ENCODE measurements around the gene SLC38A10. TPM values are rescaled to one million over a fixed set of nuclear protein-coding genes. Genes with fewer than 3 reads are reported as not detected.

SLC38A10 gene
- total and polyA plus RNA-seq, 8 donors: 72.8 to 190 (median 96.9) TPM

DNA sequence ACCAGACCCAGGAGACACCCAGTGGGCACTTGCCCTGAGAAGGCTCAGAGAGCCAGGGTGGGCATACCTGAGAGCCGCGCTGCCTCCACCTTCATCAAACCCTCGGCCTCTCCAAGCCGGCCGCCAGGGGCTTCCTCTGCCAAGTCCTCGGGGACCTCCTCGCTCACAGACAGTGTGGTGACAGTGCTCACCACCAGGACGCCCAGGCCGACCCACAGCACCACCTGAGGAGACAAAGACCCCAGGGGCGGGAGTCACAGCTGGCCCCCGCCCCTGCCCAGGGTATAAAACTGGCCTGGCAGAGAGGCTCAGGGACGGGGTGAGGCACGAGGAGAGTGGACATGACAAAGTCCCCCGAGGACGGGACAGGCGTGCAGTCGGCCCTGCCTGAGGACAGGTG lies 34.9 kb downstream of the SLC38A10 start:
- no peaks in the 10 kb centered on the region for H3K9me3 ChIP-seq
- 92 to 93% methylated on average over 17 of the region's 17 CpGs for WGBS, 2 donors
- no peak for TF ChIP-seq CTCF (IDR thresholded peaks at IDR 0.05)
- ATAC-seq: no peak
- H3K36me3 ChIP-seq: peaks cover 0 to 71% (median 47%) of the 10 kb centered on the region in 3 donors
- no peaks in the 10 kb centered on the region for H3K27me3 ChIP-seq
- no peak overlapping the region for H3K4me3 ChIP-seq
- no peaks in the 10 kb centered on the region for H3K4me1 ChIP-seq
- intact Hi-C loops (cut with DNase I): no loop called here
- DNase-seq: peak in 1 of 6 donors; percentile 71
- no peak for FAIRE-seq
- no peak overlapping the region for H3K27ac ChIP-seq

GRCh38 chr17:81259058-81259605 lies 36.0 kb downstream of the SLC38A10 start:
- Histone ChIP-seq H3K4me1 (no peaks in the 10 kb centered on the region), H3K27ac (no peak overlapping the region), H3K9me3 (no peaks in the 10 kb centered on the region), H3K27me3 (no peaks in the 10 kb centered on the region), H3K4me3 (no peak overlapping the region), H3K36me3 (peaks cover 0 to 61% (median 41%) of the 10 kb centered on the region in 3 donors)
- no peak for FAIRE-seq
- 87 to 92% methylated on average over 22 to 23 of the region's 23 CpGs for WGBS, 2 donors
- no peak for ATAC-seq
- peak in 1 of 6 donors; percentile 74 for DNase-seq
- intact Hi-C loops (cut with DNase I): loop anchor here in 2 of 3 donors (5.0 to 10.0 kb wide), 3 partner anchors 223 to 346 kb away; no protein-coding TSS in a partner anchor
- no peak for TF ChIP-seq CTCF (IDR thresholded peaks at IDR 0.05)

DNA sequence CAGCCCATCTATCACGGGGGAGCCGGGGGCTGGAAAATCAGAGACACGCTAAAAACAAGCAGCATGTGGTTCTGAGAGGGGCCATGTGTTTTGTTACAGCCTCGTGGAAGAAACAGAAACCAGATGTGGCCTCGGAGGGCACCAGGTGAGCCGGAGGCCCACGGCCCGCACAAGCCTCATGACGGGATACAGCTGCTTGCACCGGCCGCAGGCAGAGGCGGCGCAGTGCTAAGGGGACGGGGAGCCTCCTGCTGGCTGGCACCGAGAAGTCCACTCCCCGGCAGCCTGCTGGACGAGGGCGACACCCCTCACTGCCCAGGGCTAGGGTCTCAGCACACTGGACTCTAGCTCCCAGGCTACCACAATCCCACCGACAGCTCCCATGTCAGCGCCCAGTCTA lies 36.8 kb downstream of the SLC38A10 start:
- Histone ChIP-seq H3K36me3 (peaks cover 0 to 53% (median 33%) of the 10 kb centered on the region in 3 donors), H3K9me3 (no peaks in the 10 kb centered on the region), H3K4me3 (no peak overlapping the region), H3K4me1 (no peaks in the 10 kb centered on the region), H3K27ac (no peak overlapping the region), H3K27me3 (no peaks in the 10 kb centered on the region)
- TF ChIP-seq CTCF (IDR thresholded peaks at IDR 0.05): no peak
- ATAC-seq (no peak), DNase-seq (no peak), FAIRE-seq (no peak)
- intact Hi-C loops (cut with DNase I): loop anchor here in 2 of 3 donors (5.0 to 10.0 kb wide), 3 partner anchors 224 to 347 kb away; no protein-coding TSS in a partner anchor
- WGBS, 2 donors: 90 to 93% methylated on average over 17 to 20 of the region's 20 CpGs

DNA sequence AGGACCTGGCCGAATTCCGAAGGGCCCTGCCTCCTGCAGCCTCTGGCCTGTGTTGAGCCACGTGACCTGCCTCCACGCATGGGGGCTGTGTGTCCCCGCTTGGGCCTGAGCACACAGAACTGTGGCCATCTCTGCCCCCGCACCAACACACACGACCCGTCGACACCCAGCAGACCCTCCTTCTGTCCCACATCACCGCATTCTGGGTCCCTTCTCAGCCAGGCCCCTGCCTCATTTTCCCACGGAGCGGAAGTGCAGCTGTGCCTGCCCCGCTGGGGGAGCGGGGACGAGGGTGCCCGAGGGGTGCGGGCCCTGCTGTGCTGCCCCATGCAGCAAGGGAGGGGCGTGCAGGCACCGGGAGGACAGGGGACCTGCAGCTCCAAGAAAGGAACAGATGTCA lies 37.6 kb downstream of the SLC38A10 start:
- TF ChIP-seq CTCF (IDR thresholded peaks at IDR 0.05): no peak
- FAIRE-seq: no peak
- Histone ChIP-seq H3K4me1 (no peaks in the 10 kb centered on the region), H3K27ac (no peak overlapping the region), H3K27me3 (no peaks in the 10 kb centered on the region), H3K4me3 (no peak overlapping the region), H3K36me3 (peaks cover 3 to 50% (median 33%) of the 10 kb centered on the region in 3 donors), H3K9me3 (no peaks in the 10 kb centered on the region)
- intact Hi-C loops (cut with DNase I): loop anchor here in 2 of 3 donors (5.0 to 10.0 kb wide), 3 partner anchors 225 to 347 kb away; no protein-coding TSS in a partner anchor
- WGBS, 2 donors: 92 to 95% methylated on average over 18 to 19 of the region's 19 CpGs
- peak in 1 of 6 donors; percentile 60 for DNase-seq
- no peak for ATAC-seq

DNA sequence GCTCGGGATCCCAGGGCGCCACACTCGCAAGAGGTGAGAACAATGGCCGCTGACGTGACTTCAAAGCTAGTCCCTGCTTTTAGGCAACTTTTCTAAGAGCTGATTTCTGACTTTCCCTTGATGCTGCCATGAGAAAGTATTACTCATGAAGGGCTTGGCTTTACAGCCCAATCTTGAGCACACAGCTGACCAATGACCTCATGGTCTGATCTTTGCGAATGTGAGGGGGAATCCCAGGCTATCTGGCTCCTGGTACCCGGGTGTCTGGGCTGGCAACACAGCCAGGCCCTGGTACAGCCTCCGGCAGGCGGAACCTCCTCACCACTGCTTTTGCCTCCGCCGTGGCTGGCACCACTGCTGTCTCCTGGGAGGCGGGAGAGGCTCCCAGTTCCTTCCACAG lies 38.5 kb downstream of the SLC38A10 start:
- no peaks in the 10 kb centered on the region for H3K4me1 ChIP-seq
- H3K4me3 ChIP-seq: no peak overlapping the region
- 85 to 91% methylated on average over 12 of the region's 12 CpGs for WGBS, 2 donors
- H3K27me3 ChIP-seq: no peaks in the 10 kb centered on the region
- intact Hi-C loops (cut with DNase I): loop anchor here in 2 of 3 donors (5.0 to 10.0 kb wide), 3 partner anchors 226 to 348 kb away; no protein-coding TSS in a partner anchor
- no peak for DNase-seq
- ATAC-seq: peak in 1 of 4 donors; percentile 8
- FAIRE-seq: no peak
- no peak for TF ChIP-seq CTCF (IDR thresholded peaks at IDR 0.05)
- H3K9me3 ChIP-seq: no peaks in the 10 kb centered on the region
- H3K36me3 ChIP-seq: peaks cover 3 to 53% (median 36%) of the 10 kb centered on the region in 3 donors
- no peak overlapping the region for H3K27ac ChIP-seq
